Breast epithelium (tissue), 3 donors: ENCODE results near the gene TANK.

Source experiments
- CTCF ChIP-seq, 3 donors: fragments of 450-650 bp; IDR thresholded peaks; one replicate each; pipeline ENCODE4 v1.5.1; 2016 to 2017; ENCODE audit warnings: antibody characterized with exemption in 3 of 3, mild to moderate bottlenecking in 3 of 3, moderate library complexity in 3 of 3
- POLR2A ChIP-seq: fragments of 450-650 bp; IDR thresholded peaks from one replicate; pipeline ENCODE4 v1.6.1; 2016; ENCODE audit warnings: antibody characterized with exemption, mild to moderate bottlenecking, moderate library complexity

GRCh38 chr2:161161074-161161706 is 962 bp downstream of the TANK start:
- TF ChIP-seq CTCF (IDR thresholded peaks at IDR 0.05) (no peak), POLR2A (no peak)
